Measurements from ENCODE around the gene ROGDI. TPM values are rescaled to one million over a fixed set of nuclear protein-coding genes. Genes with fewer than 3 reads are reported as not detected.

ROGDI gene
- total and polyA plus RNA-seq, 4 donors, result 14.0 to 28.1 (median 17.4) TPM

DNA sequence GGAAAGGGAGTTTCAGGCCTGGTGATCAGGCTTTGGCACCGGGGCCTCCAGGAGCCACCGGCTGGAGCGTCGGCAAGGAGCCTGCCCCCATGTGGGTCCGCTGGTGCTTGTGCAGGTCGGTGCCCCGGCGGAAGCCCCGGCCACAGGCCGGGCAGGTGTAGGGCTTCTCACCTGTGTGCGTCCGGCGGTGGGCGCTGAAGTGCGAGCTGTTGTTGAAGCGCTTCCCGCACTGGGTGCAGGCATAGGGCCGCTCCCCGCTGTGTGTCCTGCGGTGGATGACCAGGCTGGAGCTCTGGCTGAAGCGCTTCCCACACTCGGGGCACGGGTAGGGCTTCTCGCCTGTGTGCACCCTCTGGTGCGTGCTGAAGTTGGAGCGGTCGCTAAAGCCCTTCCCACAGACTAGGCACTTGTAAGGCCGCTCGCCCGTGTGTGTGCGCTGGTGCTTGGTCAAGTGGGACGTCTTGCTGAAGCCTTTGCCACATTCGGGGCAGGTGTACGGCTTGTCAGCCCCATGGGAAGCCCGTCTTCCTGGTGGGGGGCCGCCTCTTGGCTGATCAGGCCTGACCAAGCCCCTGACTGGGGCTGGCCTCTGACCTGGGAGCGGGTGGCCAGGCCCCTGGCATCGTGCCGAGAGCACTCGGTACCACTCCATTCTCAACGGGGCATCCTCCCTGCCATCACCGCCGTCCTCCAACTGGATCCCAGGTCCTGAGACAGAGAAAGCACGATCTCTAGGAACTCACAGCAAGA lies 49.9 kb downstream of the ROGDI start:
- Histone ChIP-seq H3K27ac (ENCODE audit: low read depth in 1 of 2, low read length in 2 of 2) (no peak overlapping the region), H3K9me3 (ENCODE audit: control insufficient read depth in 4 of 4, low read length in 3 of 4) (peaks cover 0 to 3% (median 0%) of the 10 kb centered on the region in 4 donors), H3K27me3 (ENCODE audit: control insufficient read depth in 4 of 4, insufficient read depth in 4 of 4, low read length in 3 of 4) (no peaks in the 10 kb centered on the region), H3K36me3 (ENCODE audit: control insufficient read depth in 4 of 4, insufficient read depth in 3 of 4, low read depth in 1 of 4, low read length in 3 of 4) (peaks cover 16 to 54% (median 23%) of the 10 kb centered on the region in 4 donors), H3K4me3 (ENCODE audit: low read depth in 1 of 3, low read length in 3 of 3) (no peak overlapping the region), H3K9ac (ENCODE audit: low read depth in 1 of 2, low read length in 2 of 2) (no peak overlapping the region), H3K4me1 (ENCODE audit: control insufficient read depth in 4 of 4, insufficient read depth in 4 of 4, low read length in 3 of 4) (no peaks in the 10 kb centered on the region)
- no peak for DNase-seq (ENCODE audit: low spot score)
- WGBS, result 97% methylated on average over 44 of the region's 44 CpGs
- TF ChIP-seq FOXA1 (IDR thresholded peaks at IDR 0.05), result no peak
- no peak for TF ChIP-seq YY1 (IDR thresholded peaks at IDR 0.05)
- no peak for TF ChIP-seq EGR1 (IDR thresholded peaks at IDR 0.05; ENCODE audit: low read depth in 2 of 2)
- no peak for TF ChIP-seq SP1 (IDR thresholded peaks at IDR 0.05)
- no peak for TF ChIP-seq RAD21 (IDR thresholded peaks at IDR 0.05)
- no peak for TF ChIP-seq HNF4A (conservative IDR thresholded peaks at IDR 0.05)
- no peak for TF ChIP-seq GABPA (IDR thresholded peaks at IDR 0.05 in 1 of 2, conservative IDR thresholded peaks at IDR 0.05 in 1 of 2)
- TF ChIP-seq, protein P1, sequence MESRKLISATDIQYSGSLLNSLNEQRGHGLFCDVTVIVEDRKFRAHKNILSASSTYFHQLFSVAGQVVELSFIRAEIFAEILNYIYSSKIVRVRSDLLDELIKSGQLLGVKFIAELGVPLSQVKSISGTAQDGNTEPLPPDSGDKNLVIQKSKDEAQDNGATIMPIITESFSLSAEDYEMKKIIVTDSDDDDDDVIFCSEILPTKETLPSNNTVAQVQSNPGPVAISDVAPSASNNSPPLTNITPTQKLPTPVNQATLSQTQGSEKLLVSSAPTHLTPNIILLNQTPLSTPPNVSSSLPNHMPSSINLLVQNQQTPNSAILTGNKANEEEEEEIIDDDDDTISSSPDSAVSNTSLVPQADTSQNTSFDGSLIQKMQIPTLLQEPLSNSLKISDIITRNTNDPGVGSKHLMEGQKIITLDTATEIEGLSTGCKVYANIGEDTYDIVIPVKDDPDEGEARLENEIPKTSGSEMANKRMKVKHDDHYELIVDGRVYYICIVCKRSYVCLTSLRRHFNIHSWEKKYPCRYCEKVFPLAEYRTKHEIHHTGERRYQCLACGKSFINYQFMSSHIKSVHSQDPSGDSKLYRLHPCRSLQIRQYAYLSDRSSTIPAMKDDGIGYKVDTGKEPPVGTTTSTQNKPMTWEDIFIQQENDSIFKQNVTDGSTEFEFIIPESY (IDR thresholded peaks at IDR 0.05), result no peak
- TF ChIP-seq JUND (IDR thresholded peaks at IDR 0.05), result no peak
- TF ChIP-seq, protein P2, sequence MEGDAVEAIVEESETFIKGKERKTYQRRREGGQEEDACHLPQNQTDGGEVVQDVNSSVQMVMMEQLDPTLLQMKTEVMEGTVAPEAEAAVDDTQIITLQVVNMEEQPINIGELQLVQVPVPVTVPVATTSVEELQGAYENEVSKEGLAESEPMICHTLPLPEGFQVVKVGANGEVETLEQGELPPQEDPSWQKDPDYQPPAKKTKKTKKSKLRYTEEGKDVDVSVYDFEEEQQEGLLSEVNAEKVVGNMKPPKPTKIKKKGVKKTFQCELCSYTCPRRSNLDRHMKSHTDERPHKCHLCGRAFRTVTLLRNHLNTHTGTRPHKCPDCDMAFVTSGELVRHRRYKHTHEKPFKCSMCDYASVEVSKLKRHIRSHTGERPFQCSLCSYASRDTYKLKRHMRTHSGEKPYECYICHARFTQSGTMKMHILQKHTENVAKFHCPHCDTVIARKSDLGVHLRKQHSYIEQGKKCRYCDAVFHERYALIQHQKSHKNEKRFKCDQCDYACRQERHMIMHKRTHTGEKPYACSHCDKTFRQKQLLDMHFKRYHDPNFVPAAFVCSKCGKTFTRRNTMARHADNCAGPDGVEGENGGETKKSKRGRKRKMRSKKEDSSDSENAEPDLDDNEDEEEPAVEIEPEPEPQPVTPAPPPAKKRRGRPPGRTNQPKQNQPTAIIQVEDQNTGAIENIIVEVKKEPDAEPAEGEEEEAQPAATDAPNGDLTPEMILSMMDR (IDR thresholded peaks at IDR 0.05; ENCODE audit: low read depth, low read length, missing input control), result no peak
- TF ChIP-seq FOXA2 (IDR thresholded peaks at IDR 0.05), result no peak
- TF ChIP-seq TAF1 (conservative IDR thresholded peaks at IDR 0.05), result no peak
- no peak for TF ChIP-seq HNF4G (IDR thresholded peaks at IDR 0.05)

DNA sequence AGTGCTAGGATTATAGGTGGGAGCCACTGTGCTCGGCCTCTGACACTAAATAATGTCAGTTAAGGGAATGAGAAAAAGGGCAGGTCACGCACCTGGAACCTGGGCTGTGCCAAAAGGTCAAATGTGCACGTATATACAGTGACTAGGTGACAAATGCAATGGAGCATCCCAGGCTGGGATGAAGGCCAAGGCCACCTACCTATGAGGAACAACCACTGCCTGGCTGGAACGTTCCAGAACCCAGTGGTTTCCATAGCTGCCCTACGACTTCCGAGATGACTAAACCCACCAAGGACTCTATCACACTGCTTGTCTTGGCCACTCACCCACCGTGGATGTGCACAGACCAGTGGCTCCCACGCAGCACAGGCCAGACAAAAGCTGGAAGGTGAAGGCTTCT lies 51.5 kb downstream of the ROGDI start:
- H3K9ac ChIP-seq (ENCODE audit: low read depth in 1 of 2, low read length in 2 of 2), result no peak overlapping the region
- peaks cover 16 to 46% (median 21%) of the 10 kb centered on the region in 4 donors for H3K36me3 ChIP-seq (ENCODE audit: control insufficient read depth in 4 of 4, insufficient read depth in 3 of 4, low read depth in 1 of 4, low read length in 3 of 4)
- H3K4me1 ChIP-seq (ENCODE audit: control insufficient read depth in 4 of 4, insufficient read depth in 4 of 4, low read length in 3 of 4), result no peaks in the 10 kb centered on the region
- no peak overlapping the region for H3K27ac ChIP-seq (ENCODE audit: low read depth in 1 of 2, low read length in 2 of 2)
- no peak for DNase-seq (ENCODE audit: low spot score)
- no peaks in the 10 kb centered on the region for H3K27me3 ChIP-seq (ENCODE audit: control insufficient read depth in 4 of 4, insufficient read depth in 4 of 4, low read length in 3 of 4)
- peaks cover 0 to 3% (median 0%) of the 10 kb centered on the region in 4 donors for H3K9me3 ChIP-seq (ENCODE audit: control insufficient read depth in 4 of 4, low read length in 3 of 4)
- 88% methylated on average over 8 of the region's 8 CpGs for WGBS
- TF ChIP-seq TAF1 (conservative IDR thresholded peaks at IDR 0.05), result no peak
- TF ChIP-seq, protein P3, sequence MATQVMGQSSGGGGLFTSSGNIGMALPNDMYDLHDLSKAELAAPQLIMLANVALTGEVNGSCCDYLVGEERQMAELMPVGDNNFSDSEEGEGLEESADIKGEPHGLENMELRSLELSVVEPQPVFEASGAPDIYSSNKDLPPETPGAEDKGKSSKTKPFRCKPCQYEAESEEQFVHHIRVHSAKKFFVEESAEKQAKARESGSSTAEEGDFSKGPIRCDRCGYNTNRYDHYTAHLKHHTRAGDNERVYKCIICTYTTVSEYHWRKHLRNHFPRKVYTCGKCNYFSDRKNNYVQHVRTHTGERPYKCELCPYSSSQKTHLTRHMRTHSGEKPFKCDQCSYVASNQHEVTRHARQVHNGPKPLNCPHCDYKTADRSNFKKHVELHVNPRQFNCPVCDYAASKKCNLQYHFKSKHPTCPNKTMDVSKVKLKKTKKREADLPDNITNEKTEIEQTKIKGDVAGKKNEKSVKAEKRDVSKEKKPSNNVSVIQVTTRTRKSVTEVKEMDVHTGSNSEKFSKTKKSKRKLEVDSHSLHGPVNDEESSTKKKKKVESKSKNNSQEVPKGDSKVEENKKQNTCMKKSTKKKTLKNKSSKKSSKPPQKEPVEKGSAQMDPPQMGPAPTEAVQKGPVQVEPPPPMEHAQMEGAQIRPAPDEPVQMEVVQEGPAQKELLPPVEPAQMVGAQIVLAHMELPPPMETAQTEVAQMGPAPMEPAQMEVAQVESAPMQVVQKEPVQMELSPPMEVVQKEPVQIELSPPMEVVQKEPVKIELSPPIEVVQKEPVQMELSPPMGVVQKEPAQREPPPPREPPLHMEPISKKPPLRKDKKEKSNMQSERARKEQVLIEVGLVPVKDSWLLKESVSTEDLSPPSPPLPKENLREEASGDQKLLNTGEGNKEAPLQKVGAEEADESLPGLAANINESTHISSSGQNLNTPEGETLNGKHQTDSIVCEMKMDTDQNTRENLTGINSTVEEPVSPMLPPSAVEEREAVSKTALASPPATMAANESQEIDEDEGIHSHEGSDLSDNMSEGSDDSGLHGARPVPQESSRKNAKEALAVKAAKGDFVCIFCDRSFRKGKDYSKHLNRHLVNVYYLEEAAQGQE (IDR thresholded peaks at IDR 0.05), result no peak
- TF ChIP-seq, protein P4, sequence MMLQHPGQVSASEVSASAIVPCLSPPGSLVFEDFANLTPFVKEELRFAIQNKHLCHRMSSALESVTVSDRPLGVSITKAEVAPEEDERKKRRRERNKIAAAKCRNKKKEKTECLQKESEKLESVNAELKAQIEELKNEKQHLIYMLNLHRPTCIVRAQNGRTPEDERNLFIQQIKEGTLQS (IDR thresholded peaks at IDR 0.05), result no peak
- TF ChIP-seq, protein P2 (IDR thresholded peaks at IDR 0.05; ENCODE audit: low read depth, low read length, missing input control), result no peak
- no peak for TF ChIP-seq FOXA2 (IDR thresholded peaks at IDR 0.05)
- TF ChIP-seq YY1 (IDR thresholded peaks at IDR 0.05), result no peak
- TF ChIP-seq EGR1 (IDR thresholded peaks at IDR 0.05; ENCODE audit: low read depth in 2 of 2), result no peak
- TF ChIP-seq RXRA (IDR thresholded peaks at IDR 0.05), result no peak
- TF ChIP-seq RAD21 (IDR thresholded peaks at IDR 0.05), result no peak
- TF ChIP-seq, protein P5, sequence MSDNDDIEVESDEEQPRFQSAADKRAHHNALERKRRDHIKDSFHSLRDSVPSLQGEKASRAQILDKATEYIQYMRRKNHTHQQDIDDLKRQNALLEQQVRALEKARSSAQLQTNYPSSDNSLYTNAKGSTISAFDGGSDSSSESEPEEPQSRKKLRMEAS (IDR thresholded peaks at IDR 0.05), result no peak
- no peak for TF ChIP-seq SP1 (IDR thresholded peaks at IDR 0.05)
- no peak for TF ChIP-seq FOXA1 (IDR thresholded peaks at IDR 0.05)
- TF ChIP-seq, protein P1 (IDR thresholded peaks at IDR 0.05), result no peak
- no peak for TF ChIP-seq JUND (IDR thresholded peaks at IDR 0.05)
- TF ChIP-seq NR2F2 (IDR thresholded peaks at IDR 0.05), result no peak
- no peak overlapping the region for H3K4me3 ChIP-seq (ENCODE audit: low read depth in 1 of 3, low read length in 3 of 3)

Measured in liver (tissue), 9 donors.